ENCODE data around the gene MEG3.
"Not testable (repeated sequence)": the region's sequence is repeated elsewhere in the genome, so short reads cannot be mapped to it uniquely, and the experiment has no call there.

Gene MEG3

DNA sequence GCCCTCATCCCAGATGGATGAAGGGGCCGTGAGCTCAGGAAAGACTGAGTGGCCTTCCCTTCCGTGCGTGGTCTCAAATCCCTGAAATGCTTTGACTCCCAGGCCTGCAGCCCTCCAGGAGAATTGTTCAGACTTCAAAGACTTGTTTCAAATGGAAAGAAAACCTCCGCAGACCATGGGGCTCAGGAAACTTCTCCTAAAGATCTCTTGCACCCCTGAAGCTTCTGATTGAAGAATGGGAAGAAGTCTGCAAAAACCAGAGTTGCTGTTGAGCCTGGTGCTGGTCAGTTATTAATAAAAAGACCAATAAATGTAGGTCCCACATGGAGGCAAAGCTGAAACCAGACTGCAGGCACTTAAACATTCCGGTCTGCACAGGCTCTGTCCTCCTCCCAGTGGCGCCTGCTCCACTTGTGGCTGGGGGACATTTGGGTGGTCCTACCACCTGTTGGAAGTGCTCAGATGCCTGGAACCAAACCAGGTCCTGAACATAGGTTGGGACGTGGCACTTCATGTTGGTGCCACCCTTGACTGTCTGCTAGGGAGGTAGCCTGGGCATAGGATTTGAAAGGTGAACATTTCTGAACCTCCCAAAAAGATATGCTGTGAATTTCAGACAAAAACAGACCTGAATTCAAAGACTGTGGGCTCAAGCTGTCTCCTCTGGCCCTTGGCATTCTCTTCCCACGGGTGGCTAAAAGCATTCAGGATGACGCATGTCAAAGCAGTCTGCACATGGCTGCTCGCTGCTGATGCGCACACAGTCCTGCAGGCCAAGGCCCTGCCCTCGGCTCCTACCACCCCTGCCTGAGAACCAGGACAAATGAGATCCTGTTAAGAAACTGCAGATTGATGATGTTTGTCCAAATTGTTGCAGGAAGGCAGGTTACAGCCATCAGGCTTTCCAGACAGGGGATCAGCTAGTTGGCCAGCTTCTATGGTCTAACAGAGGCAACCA lies 36.2 kb upstream of the MEG3 start:
- DNase-seq, result no peak

DNA sequence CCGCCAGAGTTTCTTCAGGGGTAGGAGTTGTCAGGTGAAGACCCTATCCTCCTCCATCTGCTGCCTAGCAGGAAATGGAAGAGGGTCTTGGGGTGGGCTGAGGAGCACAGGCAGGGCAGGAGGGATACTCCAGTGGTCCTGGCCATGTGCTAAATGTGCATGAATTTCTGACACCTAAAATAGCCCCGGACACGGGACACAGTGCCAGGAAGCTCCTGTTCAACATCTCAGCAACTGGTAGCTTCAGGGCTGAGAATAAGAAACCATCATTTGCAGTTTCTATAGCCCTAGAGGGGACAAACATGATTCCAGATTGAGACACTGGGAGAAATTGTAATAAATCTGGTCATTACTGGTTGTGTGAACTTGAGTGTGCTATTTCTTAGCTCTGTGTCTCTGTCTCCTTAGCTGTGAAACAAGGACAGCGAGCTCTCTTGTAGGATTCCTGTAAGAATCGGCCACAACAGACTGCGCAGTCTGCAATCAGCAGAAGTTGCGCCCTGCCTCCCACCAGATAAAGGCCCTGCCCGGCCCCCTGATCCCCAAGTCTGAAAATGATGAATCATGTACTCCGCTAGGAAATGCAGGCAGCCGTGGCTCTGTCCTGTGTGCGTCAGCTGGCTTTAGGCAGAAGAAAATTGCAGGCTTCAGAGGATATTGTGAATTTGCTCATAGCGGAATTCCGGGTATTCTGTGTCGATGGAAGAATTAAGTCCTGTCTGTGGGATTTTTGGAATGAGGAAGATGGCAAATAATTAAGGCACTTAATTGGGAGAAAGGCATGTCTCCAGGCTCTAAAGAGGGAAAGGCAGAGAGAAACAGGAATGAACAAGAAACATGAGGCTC lies 35.2 kb upstream of the MEG3 start:
- no peak for DNase-seq

DNA sequence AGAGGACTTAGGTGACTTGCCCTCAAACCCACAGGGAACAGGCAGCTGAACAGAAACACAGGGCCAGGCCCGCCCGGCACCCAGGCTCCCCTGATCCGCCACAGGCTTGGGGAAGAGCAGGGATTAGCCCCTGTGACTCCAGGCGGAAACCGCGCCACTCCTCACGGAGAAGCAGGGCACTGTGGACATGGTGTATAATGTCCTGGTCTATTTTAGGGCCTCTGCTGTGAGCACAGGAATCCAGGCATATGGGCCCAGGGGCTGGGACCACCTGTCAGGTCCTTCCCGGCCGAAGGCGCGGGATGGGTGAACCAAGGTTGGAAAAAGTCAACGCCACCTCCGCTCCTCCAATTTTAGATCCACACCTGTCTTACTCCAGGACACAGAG lies 34.6 kb upstream of the MEG3 start:
- DNase-seq, result no peak

DNA sequence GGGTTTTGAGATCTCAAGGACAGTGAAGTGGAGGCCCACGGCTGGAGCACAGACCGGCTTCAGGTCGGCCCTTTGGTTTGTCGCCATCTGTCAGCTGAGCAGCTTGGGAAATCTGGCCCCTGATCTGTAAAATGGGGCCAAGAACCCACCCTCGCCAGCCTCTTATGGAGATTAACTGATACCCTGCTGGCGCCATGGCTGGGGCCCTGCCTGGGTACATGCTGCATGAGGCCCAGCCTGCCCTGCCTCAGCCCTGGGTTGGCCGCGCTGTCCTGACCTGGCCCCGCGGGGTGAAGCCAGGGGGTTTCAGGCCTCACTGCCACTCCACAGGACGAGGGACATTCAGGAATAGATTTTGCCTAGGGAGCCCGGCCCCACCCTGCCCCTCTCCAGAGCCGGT lies 33.9 kb upstream of the MEG3 start:
- no peak for DNase-seq

DNA sequence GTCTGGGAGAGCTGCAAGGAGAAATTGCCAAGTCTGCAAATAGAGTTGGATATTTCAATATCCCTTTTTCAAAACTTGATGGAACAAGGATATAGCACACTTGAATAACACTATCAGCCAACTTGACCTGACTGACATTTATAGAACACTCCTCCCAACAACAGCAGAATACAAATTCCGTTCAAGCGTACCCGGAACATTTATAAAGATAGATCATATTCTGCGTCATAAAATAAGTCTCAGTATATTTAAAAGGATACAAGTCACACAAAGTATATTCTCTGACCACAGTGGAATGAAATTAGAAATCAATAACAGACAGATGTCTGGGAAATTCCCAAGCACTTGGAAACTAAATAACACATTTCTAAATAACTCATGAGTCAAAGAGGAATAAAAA lies 29.0 kb upstream of the MEG3 start:
- no peak for DNase-seq

DNA sequence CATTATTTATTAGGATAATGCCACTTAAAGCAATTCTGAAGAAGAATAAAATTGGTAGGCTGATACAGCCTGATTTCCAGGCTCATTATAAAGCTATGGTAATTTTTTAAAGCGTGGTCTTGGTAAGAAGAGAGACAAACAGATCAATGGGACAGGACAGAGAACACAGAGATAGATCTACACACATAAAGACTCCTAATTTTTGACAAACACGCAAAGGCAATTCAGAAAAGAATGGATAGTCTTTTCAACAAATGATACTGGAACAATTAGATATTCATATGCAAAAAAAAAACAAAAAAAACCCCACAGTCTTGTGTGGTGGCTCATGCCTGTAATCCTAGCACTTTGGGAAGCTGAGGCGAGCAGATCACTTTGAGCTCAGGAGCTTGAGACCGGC lies 25.9 kb upstream of the MEG3 start:
- DNase-seq, result no peak

DNA sequence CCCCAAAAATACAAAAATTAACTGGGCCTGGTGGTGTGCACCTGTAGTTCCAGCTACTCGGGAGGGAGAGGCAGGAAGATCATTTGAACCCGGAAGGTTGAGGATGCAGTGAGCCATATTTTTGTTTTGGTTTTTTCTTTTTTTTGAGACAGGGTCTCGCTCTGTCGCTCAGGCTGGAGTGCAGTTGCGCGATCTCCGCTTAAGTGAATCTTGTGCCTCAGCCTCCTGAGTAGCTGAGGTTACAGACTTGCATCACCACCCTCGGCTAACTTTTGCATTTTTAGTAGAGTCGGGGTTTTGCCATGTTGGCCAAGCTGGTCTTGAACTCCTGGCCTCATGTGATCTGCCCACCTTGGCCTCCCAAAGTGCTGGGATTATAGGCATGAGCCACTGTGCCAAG lies 24.5 kb upstream of the MEG3 start:
- not testable (repeated sequence) for DNase-seq

DNA sequence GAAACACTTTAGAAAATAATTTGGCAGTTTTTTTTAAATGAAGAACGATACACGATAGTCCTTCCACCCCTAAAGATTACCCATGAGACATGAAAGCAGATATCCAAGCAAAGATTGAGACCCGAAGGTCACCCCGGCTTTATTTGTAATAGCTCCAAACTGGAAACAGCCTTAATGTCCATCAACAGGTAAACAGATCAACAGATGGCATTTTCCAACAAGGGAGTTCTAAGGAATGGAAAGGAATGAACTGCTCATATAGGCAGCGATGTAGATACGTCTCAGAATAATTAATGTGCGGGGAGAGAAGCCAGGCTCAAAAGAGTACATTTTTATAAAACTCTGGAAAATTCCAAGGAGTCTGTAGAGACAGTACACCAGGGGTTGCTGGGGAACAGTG lies 23.7 kb upstream of the MEG3 start:
- no peak for DNase-seq

DNA sequence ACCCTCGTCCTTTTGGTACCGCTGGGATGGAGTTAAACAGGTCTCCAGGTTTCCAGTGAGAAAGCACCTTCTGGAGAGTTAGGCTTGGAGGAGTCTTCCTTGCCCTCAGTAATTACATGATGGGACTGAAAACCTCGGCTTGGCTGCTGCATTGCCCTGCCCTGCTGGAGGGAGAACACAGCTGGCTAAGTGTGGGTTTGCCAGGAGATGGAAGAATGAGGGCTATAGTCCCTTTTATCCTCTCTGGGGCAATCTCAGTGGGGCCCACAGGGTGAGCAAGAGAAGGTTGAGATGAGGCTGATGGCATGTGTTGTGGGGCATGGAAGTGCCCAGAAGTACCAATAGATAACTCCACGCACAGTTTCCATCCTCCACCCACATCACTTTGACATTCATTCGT lies 23.2 kb upstream of the MEG3 start:
- no peak for DNase-seq

DNA sequence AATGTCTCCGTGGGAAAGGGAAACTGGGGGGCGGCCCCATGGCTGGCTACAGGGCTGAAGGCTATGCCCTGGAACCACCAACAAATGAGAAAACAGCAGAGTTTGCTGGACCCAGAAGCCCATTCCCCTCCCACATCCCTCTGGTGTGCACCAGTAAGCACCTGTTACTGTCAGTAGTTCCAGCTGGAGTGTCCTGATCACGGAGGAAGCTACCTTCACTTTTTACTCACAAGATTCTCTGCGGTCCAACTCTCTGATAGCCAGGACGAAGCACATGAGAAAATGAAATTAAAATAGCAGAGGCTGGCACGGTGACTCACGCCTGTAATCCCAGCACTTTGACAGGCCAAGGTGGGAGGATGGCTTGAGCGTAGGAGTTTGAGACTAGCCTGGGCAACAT lies 22.7 kb upstream of the MEG3 start:
- no peak for DNase-seq

DNA sequence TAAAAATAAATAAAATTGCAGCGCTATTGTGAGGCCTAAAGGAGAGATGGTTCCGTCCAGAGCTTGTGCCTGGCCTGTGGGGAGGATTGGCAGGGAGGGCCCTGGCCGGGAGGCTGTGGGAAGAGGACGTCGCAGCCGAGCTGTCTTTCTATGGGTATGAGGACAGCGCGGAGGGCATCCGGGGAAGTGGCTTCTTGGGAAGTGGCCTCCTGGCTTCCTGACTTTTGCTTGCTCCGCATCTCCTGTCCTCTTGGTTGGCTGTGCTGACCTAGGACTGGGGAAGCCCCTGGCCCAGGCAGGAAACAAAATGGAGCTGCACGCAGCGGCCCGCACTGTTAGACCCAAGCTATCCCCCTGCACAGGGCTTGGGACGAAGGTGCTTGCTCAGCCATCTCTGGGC lies 22.2 kb upstream of the MEG3 start:
- no peak for DNase-seq

DNA sequence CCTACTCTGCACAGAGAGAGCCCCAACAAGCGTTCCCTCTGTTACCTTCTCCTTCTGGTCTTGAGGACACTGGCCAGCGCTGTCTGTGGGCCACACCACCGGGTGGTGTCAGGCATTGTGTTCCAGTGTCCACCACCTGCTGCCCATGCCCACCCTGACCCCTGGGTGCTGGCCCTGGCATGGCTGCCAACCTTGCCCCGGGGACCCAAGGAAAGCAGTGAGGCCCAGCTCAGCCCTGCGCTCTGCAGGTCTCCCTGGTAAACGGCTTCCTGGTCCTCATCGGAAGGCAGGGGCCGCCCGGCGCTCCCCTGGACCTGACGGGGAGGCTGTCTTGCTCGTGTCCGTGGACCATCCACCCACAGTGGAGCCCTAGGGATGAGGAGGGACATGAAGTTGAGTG lies 21.8 kb upstream of the MEG3 start:
- DNase-seq, result no peak

DNA sequence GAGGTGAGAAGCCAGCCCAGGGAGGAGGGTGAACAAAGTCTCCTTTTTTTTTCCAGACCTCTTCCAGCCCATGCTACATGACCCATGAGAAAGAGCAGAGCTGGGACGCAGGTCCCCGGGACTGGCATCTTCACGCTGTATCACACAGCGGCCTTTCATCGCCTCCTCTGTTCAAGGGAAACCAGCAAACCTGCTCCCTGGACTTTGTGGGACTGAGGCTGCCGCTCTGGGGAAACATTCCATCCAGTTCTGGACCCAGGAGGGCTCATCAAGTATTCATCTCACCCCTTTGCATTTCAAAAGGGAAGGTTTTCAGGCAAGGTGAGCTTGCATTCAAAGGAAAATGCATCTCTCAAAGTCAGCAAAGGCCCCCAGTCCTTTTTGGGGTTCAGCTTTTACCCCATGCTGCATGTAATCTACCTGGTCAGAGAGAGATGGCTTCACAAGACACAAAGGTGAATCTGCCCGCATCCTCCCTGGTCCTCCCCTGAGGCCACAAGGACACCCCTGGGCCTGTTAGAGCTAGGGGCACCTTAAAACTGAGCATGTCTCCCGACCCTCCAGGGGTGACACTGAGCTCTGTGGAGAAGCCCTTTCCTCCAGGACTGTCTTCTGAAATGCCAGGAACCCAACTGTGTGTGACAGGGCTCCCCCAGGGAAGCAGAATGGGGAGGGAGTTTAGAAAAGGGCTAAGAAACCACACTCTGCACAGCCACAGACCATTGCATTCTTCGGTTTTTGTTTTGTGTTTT lies 21.2 kb upstream of the MEG3 start:
- no peak for DNase-seq

DNA sequence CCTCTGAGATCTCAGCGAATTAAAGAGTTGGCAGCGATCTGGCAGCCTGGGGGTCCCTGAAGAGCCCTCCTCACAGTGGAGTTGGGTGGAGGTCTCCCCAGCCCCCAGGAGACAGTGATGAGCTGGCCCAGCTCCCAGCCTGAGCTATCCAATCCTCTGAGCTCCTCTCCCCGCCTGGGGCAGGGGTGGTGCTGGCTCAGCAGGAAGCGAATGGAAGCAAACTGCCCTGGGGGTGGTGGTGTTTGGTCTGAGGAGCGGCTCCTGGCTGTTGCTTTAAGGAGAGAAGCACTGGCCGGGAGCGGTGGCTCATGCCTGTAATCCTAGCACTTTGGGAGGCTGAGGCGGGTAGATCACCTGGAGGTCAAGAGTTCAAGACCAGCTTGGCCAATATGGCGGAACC lies 19.5 kb upstream of the MEG3 start:
- DNase-seq, result no peak

DNA sequence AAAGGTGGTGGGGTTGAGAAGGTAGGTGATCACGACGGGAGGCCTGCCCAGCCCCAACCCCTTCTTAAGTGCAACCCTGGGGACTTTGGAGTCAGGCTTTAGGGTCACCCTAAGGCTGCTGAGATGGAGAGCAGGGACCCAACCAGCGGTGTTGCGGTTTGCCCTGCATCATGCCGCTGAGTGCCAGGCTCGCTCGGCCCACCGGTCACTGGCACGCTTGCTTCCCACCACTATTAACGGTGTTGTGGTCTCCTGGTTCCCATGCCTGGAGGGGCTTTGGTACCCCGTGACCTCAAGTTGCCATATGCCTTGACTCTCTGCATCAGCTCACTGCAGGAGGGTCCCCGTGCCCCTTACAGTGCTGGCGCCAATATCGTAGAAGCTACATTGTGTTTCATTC lies 18.4 kb upstream of the MEG3 start:
- no peak for DNase-seq

DNA sequence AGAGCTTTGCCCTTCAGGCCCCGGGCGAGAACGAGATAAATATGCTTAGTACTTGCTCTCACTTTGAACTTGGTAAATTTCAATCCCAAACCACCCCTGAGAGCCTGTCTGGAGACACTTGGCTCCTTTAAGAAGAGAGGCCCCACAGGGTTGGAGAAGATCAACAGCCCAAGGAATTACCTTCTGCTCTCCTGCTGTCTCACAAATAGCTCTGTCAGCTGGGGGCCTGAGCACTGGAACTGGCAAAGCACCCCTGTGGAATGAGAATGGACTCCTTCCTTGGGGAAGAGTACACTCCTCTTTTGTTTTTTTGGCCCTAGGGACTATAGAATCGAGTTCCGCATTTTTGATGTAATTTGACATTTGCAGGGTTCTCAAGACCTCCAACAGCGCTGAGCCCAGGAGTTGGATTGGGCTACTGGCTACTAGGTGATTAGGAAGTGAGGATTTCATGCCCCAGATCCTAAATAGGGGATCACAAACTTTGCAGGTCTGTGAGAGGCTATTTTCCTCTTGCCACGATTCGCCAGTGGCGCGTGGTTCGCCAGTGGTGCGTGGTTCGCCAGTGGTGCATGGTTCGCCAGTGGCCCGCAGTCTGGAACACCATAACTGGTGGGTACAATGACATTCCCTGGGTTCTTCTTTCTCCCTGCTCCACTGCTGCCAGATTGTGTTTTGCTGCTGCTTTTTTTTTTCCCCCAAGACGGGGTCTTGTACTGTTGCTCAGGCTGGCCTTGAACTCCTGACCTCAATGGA lies 17.8 kb upstream of the MEG3 start:
- no peak for DNase-seq

DNA sequence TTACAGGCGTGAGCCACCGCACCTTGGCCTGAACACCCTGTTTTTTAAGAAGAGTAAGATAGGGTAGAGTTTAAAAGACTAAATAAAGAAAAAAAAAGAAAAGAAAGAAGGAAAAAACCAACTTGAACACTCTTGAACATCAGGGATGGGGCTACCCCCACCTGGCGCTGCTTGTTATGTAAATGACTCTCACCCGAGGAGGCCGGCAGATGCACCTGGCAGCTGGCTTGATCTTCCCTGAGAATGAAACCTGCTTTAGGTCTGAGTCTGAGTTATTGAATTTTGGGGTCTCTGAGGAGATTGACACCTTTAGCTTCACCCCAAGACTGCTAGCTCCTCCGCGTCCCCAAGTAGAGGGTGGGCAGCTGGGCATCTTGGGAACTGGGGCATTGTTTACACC lies 15.5 kb upstream of the MEG3 start:
- DNase-seq, result no peak

DNA sequence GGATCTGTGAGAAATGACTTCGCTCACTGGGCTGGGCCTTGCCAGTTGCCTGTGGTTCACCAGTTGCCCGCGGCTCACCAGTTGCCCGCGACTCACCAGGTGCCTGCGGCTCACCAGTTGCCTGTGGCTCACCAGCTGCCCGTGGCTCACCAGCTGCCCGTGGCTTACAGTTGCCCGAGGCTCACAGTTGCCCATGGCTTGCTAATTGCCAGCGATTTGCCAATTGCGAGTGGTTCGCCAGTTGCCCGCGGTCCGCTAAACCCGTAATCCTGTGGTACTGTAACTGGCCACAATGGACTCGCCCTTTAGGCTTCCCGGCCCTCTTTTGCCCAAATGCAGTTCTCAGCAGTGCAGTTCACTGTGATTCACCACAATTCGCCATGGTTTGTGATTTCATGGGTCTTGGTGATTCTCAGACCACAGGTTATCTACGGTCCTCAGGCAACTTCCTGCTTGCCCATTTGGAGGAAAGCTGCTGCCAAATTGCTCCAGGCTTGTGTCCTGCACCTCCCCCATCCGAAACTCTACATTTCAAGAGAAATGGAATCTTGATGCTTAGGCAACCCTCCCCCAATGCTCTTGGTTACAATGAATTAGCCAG lies 15.0 kb upstream of the MEG3 start:
- no peak for DNase-seq

DNA sequence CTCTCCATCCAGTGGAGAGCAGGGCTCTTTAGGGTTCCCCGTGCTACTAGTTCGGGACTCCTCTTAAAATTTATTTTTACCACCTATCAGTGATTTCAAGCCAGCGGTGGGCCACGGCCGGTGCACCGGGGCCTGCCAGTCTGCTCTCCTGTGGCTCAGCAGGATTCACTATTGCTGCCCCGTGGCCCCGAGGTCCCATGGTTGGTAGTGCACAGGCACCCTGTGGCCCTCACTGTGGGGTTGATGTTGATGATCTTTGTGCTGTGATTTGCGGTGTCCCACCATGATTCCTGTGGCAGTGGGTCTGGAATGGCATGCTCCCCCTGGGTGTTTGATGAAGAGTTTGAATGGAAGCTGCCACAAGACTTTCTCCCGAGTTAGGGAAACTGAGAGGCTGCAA lies 12.6 kb upstream of the MEG3 start:
- no peak for DNase-seq

DNA sequence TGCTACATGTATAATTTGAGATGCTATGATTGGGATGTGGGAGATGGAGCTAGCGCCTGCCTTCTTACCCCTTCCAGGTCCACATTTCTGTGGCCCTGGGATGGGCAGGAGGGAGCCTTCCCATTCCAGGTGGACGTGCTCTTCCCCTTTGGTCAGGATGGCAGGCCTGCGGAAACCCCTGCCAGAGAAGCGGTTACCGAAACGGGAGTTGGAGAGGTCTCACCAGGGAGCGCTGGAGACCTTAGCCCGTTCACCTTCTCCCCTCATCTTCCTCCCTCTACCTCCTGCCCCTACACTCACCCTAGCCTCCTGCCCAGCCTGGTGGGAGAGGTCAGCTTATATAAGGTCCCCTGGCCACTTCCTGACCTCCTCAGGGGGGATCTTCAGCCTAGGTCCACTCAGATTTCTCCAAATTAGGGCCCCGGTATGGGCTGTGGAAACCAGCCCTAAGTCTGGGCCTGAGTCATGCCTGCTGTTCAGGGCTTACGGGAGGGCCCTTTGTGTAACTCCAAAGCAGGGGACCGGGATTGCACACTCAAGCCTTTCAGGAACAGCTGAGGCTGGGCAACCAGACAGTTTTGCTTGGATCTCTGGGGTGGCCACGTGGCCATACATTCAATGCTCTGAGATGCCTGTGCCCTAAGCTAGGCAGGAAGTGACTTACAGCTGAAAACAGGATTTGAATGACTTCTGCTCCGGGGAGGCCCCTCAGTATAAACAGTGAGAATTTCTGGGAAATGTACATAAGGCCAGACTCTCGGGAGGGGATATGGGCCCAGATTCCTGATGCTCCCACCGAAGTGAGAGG lies 10.2 kb upstream of the MEG3 start:
- no peak for DNase-seq

DNA sequence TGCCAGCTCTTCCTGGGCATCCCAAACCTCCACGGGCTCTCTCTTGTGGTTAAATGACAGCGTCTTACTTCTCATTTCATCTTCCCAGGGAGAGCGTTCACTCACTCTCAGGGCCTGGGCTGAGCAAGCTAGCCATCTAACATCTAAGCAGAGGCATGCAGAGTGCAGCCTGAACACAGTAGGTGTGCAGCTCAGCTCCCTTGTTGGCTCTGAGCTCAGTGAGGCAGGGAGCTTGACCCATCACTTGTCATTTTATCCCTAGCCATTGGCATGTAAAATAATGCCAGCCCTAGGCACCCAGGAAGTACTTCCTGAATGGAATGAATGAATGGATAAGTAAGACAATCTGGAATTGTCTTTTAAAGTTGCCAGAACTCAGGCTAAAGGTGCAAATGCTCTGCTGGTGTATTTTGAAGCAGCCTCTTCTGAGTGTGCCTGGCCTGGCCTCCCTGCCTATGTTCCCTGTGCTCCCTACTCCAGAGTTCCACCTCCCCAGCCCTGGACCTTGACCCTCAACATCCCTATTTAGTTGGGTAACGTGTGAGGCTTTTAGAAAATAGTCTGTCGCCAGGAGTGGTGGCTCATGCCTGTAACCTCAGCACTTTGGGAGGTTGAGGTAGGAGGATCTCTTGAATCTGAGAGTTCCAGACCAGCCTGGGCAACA lies 9.5 kb upstream of the MEG3 start:
- DNase-seq, result no peak

Measured in stimulated activated naive CD4-positive, alpha-beta T cell (primary cell).